WTC11 (cell line): ENCODE results near the gene SYNM.

Source experiments
- CTCF ChIP-seq: fragments of 200-600 bp; IDR thresholded peaks from 2 replicates; pipeline ENCODE4 v1.8.0; 2022; ENCODE audit warnings: antibody characterized with exemption
- ESRRA ChIP-seq: sonication (generic); formaldehyde crosslinking; IDR thresholded peaks from 2 replicates; pipeline ENCODE4 v1.8.1; 2022; ENCODE audit warnings: mild to moderate bottlenecking, missing genetic modification reagents, borderline replicate concordance
- HMGXB4 ChIP-seq: sonication (generic); formaldehyde crosslinking; IDR thresholded peaks from 2 replicates; pipeline ENCODE4 v1.8.1; 2023; ENCODE audit warnings: mild to moderate bottlenecking, moderate library complexity, missing genetic modification reagents
- IRF2 ChIP-seq: sonication (generic); formaldehyde crosslinking; IDR thresholded peaks from 2 replicates; pipeline ENCODE4 v1.8.0; 2022; ENCODE audit warnings: low read depth, missing genetic modification reagents, borderline replicate concordance
- TEAD4 ChIP-seq: sonication (generic); formaldehyde crosslinking; IDR thresholded peaks from 2 replicates; pipeline ENCODE4 v1.8.0; 2022; ENCODE audit warnings: mild to moderate bottlenecking, missing genetic modification reagents
- USF2 ChIP-seq: sonication (generic); formaldehyde crosslinking; IDR thresholded peaks from 2 replicates; pipeline ENCODE4 v1.8.1; 2023; ENCODE audit warnings: mild to moderate bottlenecking, missing genetic modification reagents, moderate library complexity

GRCh38 chr15:99157456-99157855 is 52.6 kb downstream of the SYNM start:
- TF ChIP-seq CTCF (no peak), IRF2 (CRISPR knock-in tag) (no peak), ESRRA (no peak), TEAD4 (CRISPR knock-in tag) (no peak), USF2 (CRISPR knock-in tag) (no peak), HMGXB4 (no peak)
